ENCODE measurements around the gene KCNB1.

- TF ChIP-seq POLR2A (IDR thresholded peaks at IDR 0.05; ENCODE audit: low read depth, low read length) (no peak), POLR2AphosphoS5 (IDR thresholded peaks at IDR 0.05; ENCODE audit: low read depth, low read length) (no peak), TAF1 (IDR thresholded peaks at IDR 0.05; ENCODE audit: borderline replicate concordance, low read depth, low read length) (no peak)
Measured at GRCh38 chr20:49336786-49337185, 145.7 kb downstream of the KCNB1 start.
